HL-60 (cell line): ENCODE data around the gene TNS2.

Source experiments
- DNase-seq, 2 experiments: peaks; one replicate each; pipeline ENCODE4 v3.0.0-alpha.2; 2010 to 2020; ENCODE audit warnings: low read depth in 1 of 2, low spot score in 1 of 2
- H3K27ac ChIP-seq: fragments of 250-450 bp; sonication (Bioruptor Pico); replicated peaks from 2 replicates; pipeline ENCODE4 v1.5.1; 2020; ENCODE audit warnings: mild to moderate bottlenecking, moderate library complexity
- H3K27me3 ChIP-seq: fragments of 250-450 bp; sonication (Bioruptor Pico); 2 replicates; pipeline ENCODE4 v1.5.1; 2021; ENCODE audit warnings: mild to moderate bottlenecking, moderate library complexity; ENCODE audit not compliant: insufficient read depth, poor library complexity, severe bottlenecking
- H3K4me3 ChIP-seq: replicated peaks from 2 replicates; pipeline ENCODE4 v1.5.1; 2011; ENCODE audit warnings: mild to moderate bottlenecking, control low read depth, low read length; ENCODE audit not compliant: insufficient read depth
- CTCF ChIP-seq: IDR thresholded peaks from one replicate; pipeline ENCODE4 v1.5.1; 2011; ENCODE audit warnings: low read length, control low read depth, inconsistent platforms; ENCODE audit not compliant: insufficient read depth
- GABPA ChIP-seq: IDR thresholded peaks from 2 replicates; pipeline ENCODE4 v1.6.1; 2012; ENCODE audit warnings: low read depth
- POLR2AphosphoS5 ChIP-seq: IDR thresholded peaks from 2 replicates; pipeline ENCODE4 v1.6.1; 2012; ENCODE audit warnings: low read depth
- REST ChIP-seq: IDR thresholded peaks from 2 replicates; pipeline ENCODE4 v1.6.1; 2012; ENCODE audit warnings: low read depth; ENCODE audit not compliant: insufficient replicate concordance
- SPI1 ChIP-seq: IDR thresholded peaks from 2 replicates; pipeline ENCODE4 v1.6.1; 2012; ENCODE audit warnings: low read depth, mild to moderate bottlenecking, borderline replicate concordance

Gene TNS2

GRCh38 chr12:53099071-53099882, 49.4 kb downstream of the TNS2 start:
- peak; percentile 69 for TF ChIP-seq CTCF
- TF ChIP-seq GABPA = no peak
- no peaks in the 10 kb centered on the region for H3K27me3 ChIP-seq
- no peak overlapping the region for H3K4me3 ChIP-seq
- no peak overlapping the region for H3K27ac ChIP-seq
- DNase-seq = peak; percentile 84 to 88

- TF ChIP-seq CTCF (no peak), REST (no peak), GABPA (no peak), SPI1 (no peak), POLR2AphosphoS5 (no peak)
- H3K27me3 ChIP-seq = no peaks in the 10 kb centered on the region
- DNase-seq = no peak
- H3K4me3 ChIP-seq = no peak overlapping the region
- H3K27ac ChIP-seq = no peak overlapping the region
Observed at GRCh38 chr12:53100466-53101151, 50.7 kb downstream of the TNS2 start.

GRCh38 chr12:53101266-53101665, 51.4 kb downstream of the TNS2 start:
- H3K27ac ChIP-seq = no peak overlapping the region
- DNase-seq = no peak
- H3K4me3 ChIP-seq = no peak overlapping the region
- no peak for TF ChIP-seq GABPA
- no peak for TF ChIP-seq SPI1
- no peak for TF ChIP-seq CTCF
- TF ChIP-seq REST = no peak
- TF ChIP-seq POLR2AphosphoS5 = no peak
- H3K27me3 ChIP-seq = no peaks in the 10 kb centered on the region
